Stimulated activated naive CD8-positive, alpha-beta T cell treated with anti-CD3 and anti-CD28 coated beads, Interleukin-15, Interleukin-2, amounts not matched to agents 100 U/mL and 50 U/mL, for 24 hours (primary cell): ENCODE measurements around the gene APIP.

Experiments used
- ATAC-seq: fragments of 150-1000 bp; cut with Tn5 transposase; one replicate; pipeline ENCODE4 v1.10.0; 2021
- DNase-seq: peaks from one replicate; pipeline ENCODE4 v3.0.0; 2021

The APIP gene

GRCh38 chr11:34840736-34841386, 75.3 kb downstream of the APIP start:
- peak; percentile 8 for DNase-seq

GRCh38 chr11:34839969-34840368, 76.2 kb downstream of the APIP start:
- DNase-seq (no peak), ATAC-seq (no peak)

More at GRCh38 chr11:34840736-34841386, 75.3 kb downstream of the APIP start:
- ATAC-seq: peak; percentile 77

- DNase-seq: no peak
- ATAC-seq: no peak
Measured at GRCh38 chr11:34836958-34837856, 79.0 kb downstream of the APIP start.

GRCh38 chr11:34833602-34834001, 82.6 kb downstream of the APIP start:
- DNase-seq (no peak), ATAC-seq (no peak)
